ENCODE data around the gene KCNQ1. TPM values are rescaled to one million over a fixed set of nuclear protein-coding genes. Genes with fewer than 3 reads are reported as not detected.

KCNQ1 gene
- total RNA-seq, 1 donor from 2014 or later = 2.6 TPM

- no peak overlapping the region for H3K4me3 ChIP-seq (ENCODE audit: low read length in 3 of 3)
- no peaks in the 10 kb centered on the region for H3K27me3 ChIP-seq (ENCODE audit: control insufficient read depth in 3 of 3, insufficient read depth in 3 of 3, low read length in 3 of 3)
- H3K4me1 ChIP-seq (ENCODE audit: control insufficient read depth in 3 of 3, insufficient read depth in 3 of 3, low read length in 3 of 3) = no peaks in the 10 kb centered on the region
- peaks cover 24 to 47% (median 24%) of the 10 kb centered on the region in 3 donors for H3K9me3 ChIP-seq (ENCODE audit: control insufficient read depth in 3 of 3, low read length in 3 of 3)
- no peak overlapping the region for H3K9ac ChIP-seq (ENCODE audit: low read depth in 1 of 3, low read length in 3 of 3)
- H3K27ac ChIP-seq (ENCODE audit: low read depth, low read length) = no peak overlapping the region
- no peaks in the 10 kb centered on the region for H3K36me3 ChIP-seq (ENCODE audit: control insufficient read depth in 3 of 3, insufficient read depth in 3 of 3, low read length in 3 of 3)
Observed at GRCh38 chr11:2645779-2646118, 200.9 kb downstream of the KCNQ1 start.

- no peaks in the 10 kb centered on the region for H3K4me1 ChIP-seq (ENCODE audit: control insufficient read depth in 3 of 3, insufficient read depth in 3 of 3, low read length in 3 of 3)
- H3K36me3 ChIP-seq (ENCODE audit: control insufficient read depth in 3 of 3, insufficient read depth in 3 of 3, low read length in 3 of 3) = no peaks in the 10 kb centered on the region
- no peak overlapping the region for H3K9ac ChIP-seq (ENCODE audit: low read depth in 1 of 3, low read length in 3 of 3)
- no peak overlapping the region for H3K4me3 ChIP-seq (ENCODE audit: low read length in 3 of 3)
- no peaks in the 10 kb centered on the region for H3K27me3 ChIP-seq (ENCODE audit: control insufficient read depth in 3 of 3, insufficient read depth in 3 of 3, low read length in 3 of 3)
- H3K27ac ChIP-seq (ENCODE audit: low read depth, low read length) = no peak overlapping the region
- peaks cover 26 to 38% (median 29%) of the 10 kb centered on the region in 3 donors for H3K9me3 ChIP-seq (ENCODE audit: control insufficient read depth in 3 of 3, low read length in 3 of 3)
Observed at GRCh38 chr11:2647167-2647566, 202.4 kb downstream of the KCNQ1 start.

DNA sequence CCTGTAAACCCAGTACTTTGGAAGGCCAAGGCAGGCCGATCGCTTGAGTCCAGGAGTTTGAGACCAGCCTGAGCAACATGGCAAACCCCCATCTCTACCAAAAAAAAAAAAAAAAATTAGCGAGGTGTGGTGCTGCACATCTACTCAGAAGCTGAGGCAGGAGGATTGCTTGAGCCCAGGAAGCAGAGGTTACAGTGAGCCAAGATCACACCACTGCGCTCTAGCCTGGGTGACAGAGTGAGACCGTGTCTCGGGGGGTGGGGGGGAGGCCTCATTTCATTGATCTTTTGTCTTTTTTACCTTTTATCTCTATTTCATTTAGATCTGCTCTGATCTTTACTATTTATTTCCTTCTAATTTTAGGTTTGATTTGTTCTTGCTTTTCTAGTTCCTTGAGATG, 203.1 kb downstream of the KCNQ1 start:
- no peaks in the 10 kb centered on the region for H3K27me3 ChIP-seq (ENCODE audit: control insufficient read depth in 3 of 3, insufficient read depth in 3 of 3, low read length in 3 of 3)
- no peak overlapping the region for H3K9ac ChIP-seq (ENCODE audit: low read depth in 1 of 3, low read length in 3 of 3)
- no peak overlapping the region for H3K4me3 ChIP-seq (ENCODE audit: low read length in 3 of 3)
- H3K4me1 ChIP-seq (ENCODE audit: control insufficient read depth in 3 of 3, insufficient read depth in 3 of 3, low read length in 3 of 3) = peaks cover 0 to 1% (median 0%) of the 10 kb centered on the region in 3 donors
- peaks cover 26 to 37% (median 31%) of the 10 kb centered on the region in 3 donors for H3K9me3 ChIP-seq (ENCODE audit: control insufficient read depth in 3 of 3, low read length in 3 of 3)
- no peak overlapping the region for H3K27ac ChIP-seq (ENCODE audit: low read depth, low read length)
- H3K36me3 ChIP-seq (ENCODE audit: control insufficient read depth in 3 of 3, insufficient read depth in 3 of 3, low read length in 3 of 3) = no peaks in the 10 kb centered on the region

- Histone ChIP-seq H3K27ac (ENCODE audit: low read depth, low read length) (no peak overlapping the region), H3K4me1 (ENCODE audit: control insufficient read depth in 3 of 3, insufficient read depth in 3 of 3, low read length in 3 of 3) (peaks cover 10 to 15% (median 12%) of the 10 kb centered on the region in 3 donors), H3K4me3 (ENCODE audit: low read length in 3 of 3) (no peak overlapping the region), H3K9me3 (ENCODE audit: control insufficient read depth in 3 of 3, low read length in 3 of 3) (peaks cover 26 to 31% (median 28%) of the 10 kb centered on the region in 3 donors), H3K9ac (ENCODE audit: low read depth in 1 of 3, low read length in 3 of 3) (no peak overlapping the region), H3K27me3 (ENCODE audit: control insufficient read depth in 3 of 3, insufficient read depth in 3 of 3, low read length in 3 of 3) (no peaks in the 10 kb centered on the region), H3K36me3 (ENCODE audit: control insufficient read depth in 3 of 3, insufficient read depth in 3 of 3, low read length in 3 of 3) (no peaks in the 10 kb centered on the region)
Observed at GRCh38 chr11:2649400-2649799, 204.6 kb downstream of the KCNQ1 start.

DNA sequence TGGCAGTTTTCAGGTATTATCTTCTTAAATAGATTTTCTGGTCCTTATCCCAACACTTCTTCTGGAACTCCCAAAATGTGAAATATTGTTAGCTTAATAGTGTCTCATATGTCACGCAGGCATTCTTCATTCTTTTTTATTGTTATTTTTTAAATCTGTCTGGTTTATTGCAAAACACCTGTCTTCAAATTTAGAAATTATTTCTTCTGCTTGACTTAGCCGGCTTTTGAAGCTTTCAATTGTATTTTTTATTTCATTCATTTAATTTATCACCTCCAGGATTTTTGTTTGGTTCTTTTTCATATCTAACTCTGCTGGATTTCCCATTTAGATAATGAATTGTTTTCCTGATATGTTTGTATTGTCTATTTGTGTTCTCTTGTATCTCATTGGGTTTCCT, 205.0 kb downstream of the KCNQ1 start:
- no peak overlapping the region for H3K27ac ChIP-seq (ENCODE audit: low read depth, low read length)
- H3K27me3 ChIP-seq (ENCODE audit: control insufficient read depth in 3 of 3, insufficient read depth in 3 of 3, low read length in 3 of 3) = no peaks in the 10 kb centered on the region
- H3K9ac ChIP-seq (ENCODE audit: low read depth in 1 of 3, low read length in 3 of 3) = no peak overlapping the region
- peaks cover 14 to 19% (median 16%) of the 10 kb centered on the region in 3 donors for H3K4me1 ChIP-seq (ENCODE audit: control insufficient read depth in 3 of 3, insufficient read depth in 3 of 3, low read length in 3 of 3)
- H3K4me3 ChIP-seq (ENCODE audit: low read length in 3 of 3) = no peak overlapping the region
- peaks cover 23 to 27% (median 24%) of the 10 kb centered on the region in 3 donors for H3K9me3 ChIP-seq (ENCODE audit: control insufficient read depth in 3 of 3, low read length in 3 of 3)
- no peaks in the 10 kb centered on the region for H3K36me3 ChIP-seq (ENCODE audit: control insufficient read depth in 3 of 3, insufficient read depth in 3 of 3, low read length in 3 of 3)

DNA sequence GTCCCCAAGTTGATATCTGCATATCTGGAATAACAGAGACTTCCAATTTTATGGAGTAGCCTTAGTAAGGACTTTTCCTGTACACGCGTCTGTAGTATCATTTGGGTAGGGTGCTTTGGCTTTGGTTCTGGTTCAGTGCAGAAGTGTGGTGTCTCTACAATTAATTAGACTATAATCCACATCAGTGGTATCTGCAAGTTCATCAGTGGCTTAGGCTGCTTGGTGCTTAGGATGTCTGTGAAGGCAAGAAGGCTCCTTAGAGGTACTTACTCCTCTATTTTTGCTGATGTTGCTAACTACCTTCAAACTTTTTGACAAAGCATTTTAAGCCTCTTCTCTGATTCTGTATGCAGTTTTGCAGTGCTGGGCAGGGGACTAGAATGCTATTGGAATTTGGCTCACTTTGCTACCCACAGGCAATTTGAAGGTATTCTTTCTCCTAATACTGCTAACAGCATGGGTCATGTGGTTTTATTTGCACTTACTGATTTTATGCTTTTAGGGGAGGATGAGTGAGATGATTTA, 205.6 kb downstream of the KCNQ1 start:
- Histone ChIP-seq H3K36me3 (ENCODE audit: control insufficient read depth in 3 of 3, insufficient read depth in 3 of 3, low read length in 3 of 3) (no peaks in the 10 kb centered on the region), H3K9ac (ENCODE audit: low read depth in 1 of 3, low read length in 3 of 3) (no peak overlapping the region), H3K27ac (ENCODE audit: low read depth, low read length) (no peak overlapping the region), H3K4me1 (ENCODE audit: control insufficient read depth in 3 of 3, insufficient read depth in 3 of 3, low read length in 3 of 3) (peaks cover 18 to 21% (median 19%) of the 10 kb centered on the region in 3 donors), H3K9me3 (ENCODE audit: control insufficient read depth in 3 of 3, low read length in 3 of 3) (peaks cover 18 to 22% (median 20%) of the 10 kb centered on the region in 3 donors), H3K4me3 (ENCODE audit: low read length in 3 of 3) (no peak overlapping the region), H3K27me3 (ENCODE audit: control insufficient read depth in 3 of 3, insufficient read depth in 3 of 3, low read length in 3 of 3) (no peaks in the 10 kb centered on the region)

DNA sequence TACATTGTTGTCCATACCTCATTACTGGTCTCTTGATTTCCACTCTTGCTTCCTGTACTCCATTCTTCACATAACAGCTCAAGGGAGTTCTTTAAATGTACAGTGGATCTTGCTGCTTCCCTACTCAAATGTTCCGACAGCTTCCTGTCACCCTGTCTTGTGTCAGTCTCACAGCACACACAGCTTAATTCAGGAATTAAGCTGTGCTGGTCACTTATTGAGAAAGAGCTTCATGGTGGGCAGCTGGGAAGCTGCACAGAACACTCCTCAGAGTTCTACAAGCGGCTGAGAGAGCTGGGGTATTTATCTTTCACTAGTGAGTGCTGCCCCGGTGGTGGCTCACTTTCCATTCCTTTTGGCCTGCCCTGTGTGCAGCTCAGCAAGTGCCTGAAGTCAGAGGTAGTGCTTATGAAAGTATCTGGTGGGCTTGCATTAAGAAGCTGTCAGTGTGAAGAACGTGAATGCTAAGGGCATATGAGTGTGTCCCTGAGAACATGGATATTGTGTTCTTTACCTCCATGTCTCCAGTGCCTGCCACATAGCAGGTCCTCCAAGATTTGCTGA, 206.3 kb downstream of the KCNQ1 start:
- Histone ChIP-seq H3K4me3 (ENCODE audit: low read length in 3 of 3) (no peak overlapping the region), H3K9ac (ENCODE audit: low read depth in 1 of 3, low read length in 3 of 3) (no peak overlapping the region), H3K36me3 (ENCODE audit: control insufficient read depth in 3 of 3, insufficient read depth in 3 of 3, low read length in 3 of 3) (no peaks in the 10 kb centered on the region), H3K9me3 (ENCODE audit: control insufficient read depth in 3 of 3, low read length in 3 of 3) (peaks cover 12 to 16% (median 16%) of the 10 kb centered on the region in 3 donors), H3K27ac (ENCODE audit: low read depth, low read length) (no peak overlapping the region), H3K27me3 (ENCODE audit: control insufficient read depth in 3 of 3, insufficient read depth in 3 of 3, low read length in 3 of 3) (no peaks in the 10 kb centered on the region), H3K4me1 (ENCODE audit: control insufficient read depth in 3 of 3, insufficient read depth in 3 of 3, low read length in 3 of 3) (peaks cover 18 to 21% (median 19%) of the 10 kb centered on the region in 3 donors)

DNA sequence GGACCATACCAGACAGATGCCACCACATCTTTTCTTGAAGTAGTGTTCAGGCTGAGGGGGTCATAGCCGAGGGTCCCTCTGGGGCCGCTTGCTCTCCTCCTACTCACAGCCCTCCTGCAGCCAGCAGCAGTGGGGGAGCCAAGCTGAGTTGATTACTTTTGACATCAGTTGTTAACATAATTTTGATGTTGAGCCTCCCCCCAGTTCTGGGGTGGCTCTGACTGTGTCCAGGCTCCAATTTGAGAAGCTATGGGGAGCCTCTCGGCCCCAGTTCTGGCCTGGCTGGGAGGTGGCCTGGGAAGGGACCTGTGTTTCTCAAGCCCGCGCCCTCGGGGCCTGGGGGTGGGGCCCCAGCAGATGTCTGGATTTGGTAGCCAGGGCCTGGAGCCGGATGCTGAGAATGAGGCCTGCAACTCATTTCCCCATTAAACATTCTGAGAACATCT, 207.0 kb downstream of the KCNQ1 start:
- H3K27ac ChIP-seq (ENCODE audit: low read depth, low read length) = no peak overlapping the region
- H3K27me3 ChIP-seq (ENCODE audit: control insufficient read depth in 3 of 3, insufficient read depth in 3 of 3, low read length in 3 of 3) = no peaks in the 10 kb centered on the region
- peaks cover 18 to 21% (median 19%) of the 10 kb centered on the region in 3 donors for H3K4me1 ChIP-seq (ENCODE audit: control insufficient read depth in 3 of 3, insufficient read depth in 3 of 3, low read length in 3 of 3)
- H3K9ac ChIP-seq (ENCODE audit: low read depth in 1 of 3, low read length in 3 of 3) = no peak overlapping the region
- peaks cover 12 to 16% (median 16%) of the 10 kb centered on the region in 3 donors for H3K9me3 ChIP-seq (ENCODE audit: control insufficient read depth in 3 of 3, low read length in 3 of 3)
- no peak overlapping the region for H3K4me3 ChIP-seq (ENCODE audit: low read length in 3 of 3)
- no peaks in the 10 kb centered on the region for H3K36me3 ChIP-seq (ENCODE audit: control insufficient read depth in 3 of 3, insufficient read depth in 3 of 3, low read length in 3 of 3)

GRCh38 chr11:2652333-2653197, 207.8 kb downstream of the KCNQ1 start:
- Histone ChIP-seq H3K9ac (ENCODE audit: low read depth in 1 of 3, low read length in 3 of 3) (no peak overlapping the region), H3K4me3 (ENCODE audit: low read length in 3 of 3) (no peak overlapping the region), H3K9me3 (ENCODE audit: control insufficient read depth in 3 of 3, low read length in 3 of 3) (peaks cover 12 to 16% (median 13%) of the 10 kb centered on the region in 3 donors), H3K36me3 (ENCODE audit: control insufficient read depth in 3 of 3, insufficient read depth in 3 of 3, low read length in 3 of 3) (no peaks in the 10 kb centered on the region), H3K4me1 (ENCODE audit: control insufficient read depth in 3 of 3, insufficient read depth in 3 of 3, low read length in 3 of 3) (peaks cover 18 to 21% (median 19%) of the 10 kb centered on the region in 3 donors), H3K27me3 (ENCODE audit: control insufficient read depth in 3 of 3, insufficient read depth in 3 of 3, low read length in 3 of 3) (no peaks in the 10 kb centered on the region), H3K27ac (ENCODE audit: low read depth, low read length) (no peak overlapping the region)

- H3K9ac ChIP-seq (ENCODE audit: low read depth in 1 of 3, low read length in 3 of 3) = no peak overlapping the region
- peaks cover 19 to 25% (median 22%) of the 10 kb centered on the region in 3 donors for H3K4me1 ChIP-seq (ENCODE audit: control insufficient read depth in 3 of 3, insufficient read depth in 3 of 3, low read length in 3 of 3)
- no peak overlapping the region for H3K4me3 ChIP-seq (ENCODE audit: low read length in 3 of 3)
- no peaks in the 10 kb centered on the region for H3K36me3 ChIP-seq (ENCODE audit: control insufficient read depth in 3 of 3, insufficient read depth in 3 of 3, low read length in 3 of 3)
- no peaks in the 10 kb centered on the region for H3K27me3 ChIP-seq (ENCODE audit: control insufficient read depth in 3 of 3, insufficient read depth in 3 of 3, low read length in 3 of 3)
- H3K27ac ChIP-seq (ENCODE audit: low read depth, low read length) = no peak overlapping the region
- peaks cover 12 to 16% (median 13%) of the 10 kb centered on the region in 3 donors for H3K9me3 ChIP-seq (ENCODE audit: control insufficient read depth in 3 of 3, low read length in 3 of 3)
Observed at GRCh38 chr11:2653198-2653551, 208.4 kb downstream of the KCNQ1 start.

Measured in skeletal muscle tissue (tissue), 4 donors.